IPS-18c (cell line): ENCODE data around the gene LOXHD1.

ENCODE experiments used
- H3K4me3 ChIP-seq: 2 replicates; pipeline ENCODE4 v1.7.0; 2013; ENCODE audit warnings: low read depth, mild to moderate bottlenecking, low read length, moderate library complexity; ENCODE audit not compliant: insufficient read depth
- H3K9me3 ChIP-seq: one replicate; pipeline ENCODE4 v1.6.1; 2013; ENCODE audit warnings: mild to moderate bottlenecking, low read length, moderate library complexity; ENCODE audit not compliant: control insufficient read depth, insufficient read depth

Gene LOXHD1

DNA sequence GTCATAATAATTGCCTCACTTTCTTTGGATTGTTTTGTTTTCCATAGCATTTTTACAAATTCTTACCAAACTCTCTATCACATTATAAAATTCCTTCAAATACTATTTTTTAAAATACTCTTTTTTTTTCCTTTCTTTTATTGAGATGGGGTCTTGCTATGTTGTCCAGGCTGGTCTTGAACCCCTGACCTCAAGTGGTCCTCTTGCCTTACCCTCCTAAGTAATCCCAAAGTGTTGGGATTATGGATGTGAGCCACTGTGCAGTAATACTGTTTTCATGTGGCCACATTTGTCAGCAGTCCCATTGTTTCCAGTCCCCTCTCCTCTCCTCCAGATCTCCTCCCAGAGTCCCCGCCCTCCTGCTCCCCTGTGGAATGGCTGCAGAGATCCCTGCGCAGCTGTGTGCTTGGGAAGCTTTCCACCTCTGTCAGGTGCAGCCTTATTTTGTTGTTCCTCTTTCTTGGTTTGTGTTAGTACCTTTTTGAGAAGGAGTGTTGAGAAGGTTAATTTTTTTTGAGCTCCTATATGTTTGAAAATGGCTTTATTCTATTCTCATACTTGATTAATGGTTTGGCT is 227.3 kb downstream of the LOXHD1 start:
- Histone ChIP-seq H3K4me3 (no peak overlapping the region), H3K9me3 (peaks cover 2% of the 10 kb centered on the region)

DNA sequence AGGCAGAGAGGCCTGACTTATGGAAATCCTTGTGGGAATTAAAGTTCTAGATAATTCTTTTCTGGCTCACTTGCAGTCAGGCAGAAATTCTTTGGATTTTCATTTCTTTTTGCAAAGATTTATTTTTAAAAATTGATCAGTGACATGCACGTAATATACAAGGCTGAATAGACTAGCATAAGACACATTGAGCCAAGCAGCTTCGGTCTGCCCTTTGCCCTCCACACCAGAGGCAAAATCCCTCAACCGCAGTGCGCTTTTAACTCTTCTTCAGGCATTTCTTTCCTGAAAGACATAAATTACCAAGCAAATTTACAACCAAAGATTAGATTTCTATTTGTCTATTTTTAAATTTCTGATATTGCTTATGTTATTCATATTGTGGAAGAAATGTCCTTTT is 227.9 kb downstream of the LOXHD1 start:
- no peak overlapping the region for H3K4me3 ChIP-seq
- peaks cover 2% of the 10 kb centered on the region for H3K9me3 ChIP-seq

DNA sequence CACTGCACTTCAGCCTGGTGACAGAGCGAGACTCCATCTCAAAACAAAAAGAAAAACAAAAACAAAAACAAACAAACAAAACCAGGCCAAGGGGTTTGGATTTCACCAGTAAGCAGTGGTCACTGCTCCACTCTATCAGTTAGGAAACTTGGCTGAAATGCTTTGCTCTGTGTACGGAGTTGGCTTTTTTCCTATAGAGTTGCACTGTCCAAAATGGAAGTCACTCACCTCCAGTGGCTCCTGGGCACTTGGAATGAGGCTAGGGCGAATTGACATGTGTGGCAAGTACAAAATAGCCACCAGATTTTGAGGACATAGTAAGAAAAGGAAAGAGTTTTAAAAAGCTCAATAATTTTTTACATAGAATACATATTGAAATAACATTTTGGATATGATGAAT is 228.7 kb downstream of the LOXHD1 start:
- H3K4me3 ChIP-seq: no peak overlapping the region
- peaks cover 4% of the 10 kb centered on the region for H3K9me3 ChIP-seq

DNA sequence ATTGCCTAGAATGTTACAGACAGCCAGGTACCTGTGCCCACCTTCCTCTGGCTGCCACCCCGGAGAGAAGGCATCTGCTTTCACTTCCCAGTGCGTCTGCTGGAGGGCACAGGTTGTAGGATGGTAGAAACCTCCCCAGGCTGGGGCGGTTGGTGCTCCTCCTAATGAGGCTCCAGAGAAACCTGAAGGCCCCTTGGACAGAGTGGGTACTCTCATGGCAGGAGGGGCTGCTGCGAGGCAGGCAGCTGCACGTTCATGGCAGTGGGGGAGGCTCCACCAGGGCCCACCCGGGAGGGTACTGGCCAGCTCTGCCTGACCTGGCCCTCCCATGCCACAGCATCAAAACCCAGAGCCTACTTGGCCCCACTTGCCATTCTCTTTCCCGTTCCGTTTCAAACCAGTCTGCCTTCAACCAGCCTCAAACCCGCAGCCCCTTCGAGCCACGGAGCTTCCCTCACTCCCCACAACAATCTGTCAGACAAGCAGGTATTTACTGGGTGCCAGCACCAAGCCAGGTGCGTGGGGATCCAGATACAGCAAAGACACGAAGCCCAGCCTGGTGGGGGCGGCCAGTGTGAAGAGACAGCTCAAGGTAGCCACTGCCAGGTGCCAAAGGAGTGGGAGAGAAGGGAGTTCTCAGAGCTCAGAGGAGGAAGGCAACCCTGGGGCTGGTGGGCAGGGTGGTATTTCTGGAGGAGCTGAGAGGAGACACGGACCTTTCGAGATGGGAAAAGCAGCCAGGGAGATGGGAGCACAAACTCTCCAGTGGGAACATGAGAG is 229.6 kb downstream of the LOXHD1 start:
- Histone ChIP-seq H3K9me3 (peaks cover 2% of the 10 kb centered on the region), H3K4me3 (no peak overlapping the region)
